Measurements from ENCODE around the gene CYP4Z1.

Gene CYP4Z1

GRCh38 chr1:47031585-47031984, 35.4 kb upstream of the CYP4Z1 start:
- no peak for ATAC-seq
- TF ChIP-seq SNAI2 (CRISPR knock-in tag; IDR thresholded peaks at IDR 0.05) (no peak), ZNF8 (CRISPR knock-in tag; IDR thresholded peaks at IDR 0.05) (no peak), GLIS3 (CRISPR knock-in tag; IDR thresholded peaks at IDR 0.05) (no peak), ZNF70 (CRISPR knock-in tag; IDR thresholded peaks at IDR 0.05) (no peak), CSDC2 (CRISPR knock-in tag; IDR thresholded peaks at IDR 0.05) (no peak), ISL1 (CRISPR knock-in tag; IDR thresholded peaks at IDR 0.05) (no peak), BACH2 (CRISPR knock-in tag; IDR thresholded peaks at IDR 0.05; ENCODE audit: borderline replicate concordance) (no peak), ZFP3 (CRISPR knock-in tag; IDR thresholded peaks at IDR 0.05) (no peak), POU6F1 (CRISPR knock-in tag; IDR thresholded peaks at IDR 0.05; ENCODE audit: borderline replicate concordance, low read depth) (no peak), ZFP30 (CRISPR knock-in tag; IDR thresholded peaks at IDR 0.05) (no peak), ZC3H10 (CRISPR knock-in tag; IDR thresholded peaks at IDR 0.05) (no peak), PPARA (CRISPR knock-in tag; IDR thresholded peaks at IDR 0.05; ENCODE audit: borderline replicate concordance) (no peak), TOX (CRISPR knock-in tag; IDR thresholded peaks at IDR 0.05; ENCODE audit: borderline replicate concordance) (no peak), OSR1 (CRISPR knock-in tag; IDR thresholded peaks at IDR 0.05) (no peak), ESRRG (CRISPR knock-in tag; IDR thresholded peaks at IDR 0.05) (no peak)
- TF ChIP-seq, protein P1, sequence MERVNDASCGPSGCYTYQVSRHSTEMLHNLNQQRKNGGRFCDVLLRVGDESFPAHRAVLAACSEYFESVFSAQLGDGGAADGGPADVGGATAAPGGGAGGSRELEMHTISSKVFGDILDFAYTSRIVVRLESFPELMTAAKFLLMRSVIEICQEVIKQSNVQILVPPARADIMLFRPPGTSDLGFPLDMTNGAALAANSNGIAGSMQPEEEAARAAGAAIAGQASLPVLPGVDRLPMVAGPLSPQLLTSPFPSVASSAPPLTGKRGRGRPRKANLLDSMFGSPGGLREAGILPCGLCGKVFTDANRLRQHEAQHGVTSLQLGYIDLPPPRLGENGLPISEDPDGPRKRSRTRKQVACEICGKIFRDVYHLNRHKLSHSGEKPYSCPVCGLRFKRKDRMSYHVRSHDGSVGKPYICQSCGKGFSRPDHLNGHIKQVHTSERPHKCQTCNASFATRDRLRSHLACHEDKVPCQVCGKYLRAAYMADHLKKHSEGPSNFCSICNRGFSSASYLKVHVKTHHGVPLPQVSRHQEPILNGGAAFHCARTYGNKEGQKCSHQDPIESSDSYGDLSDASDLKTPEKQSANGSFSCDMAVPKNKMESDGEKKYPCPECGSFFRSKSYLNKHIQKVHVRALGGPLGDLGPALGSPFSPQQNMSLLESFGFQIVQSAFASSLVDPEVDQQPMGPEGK (CRISPR knock-in tag; IDR thresholded peaks at IDR 0.05; ENCODE audit: borderline replicate concordance) = no peak
- TF ChIP-seq, protein P2, sequence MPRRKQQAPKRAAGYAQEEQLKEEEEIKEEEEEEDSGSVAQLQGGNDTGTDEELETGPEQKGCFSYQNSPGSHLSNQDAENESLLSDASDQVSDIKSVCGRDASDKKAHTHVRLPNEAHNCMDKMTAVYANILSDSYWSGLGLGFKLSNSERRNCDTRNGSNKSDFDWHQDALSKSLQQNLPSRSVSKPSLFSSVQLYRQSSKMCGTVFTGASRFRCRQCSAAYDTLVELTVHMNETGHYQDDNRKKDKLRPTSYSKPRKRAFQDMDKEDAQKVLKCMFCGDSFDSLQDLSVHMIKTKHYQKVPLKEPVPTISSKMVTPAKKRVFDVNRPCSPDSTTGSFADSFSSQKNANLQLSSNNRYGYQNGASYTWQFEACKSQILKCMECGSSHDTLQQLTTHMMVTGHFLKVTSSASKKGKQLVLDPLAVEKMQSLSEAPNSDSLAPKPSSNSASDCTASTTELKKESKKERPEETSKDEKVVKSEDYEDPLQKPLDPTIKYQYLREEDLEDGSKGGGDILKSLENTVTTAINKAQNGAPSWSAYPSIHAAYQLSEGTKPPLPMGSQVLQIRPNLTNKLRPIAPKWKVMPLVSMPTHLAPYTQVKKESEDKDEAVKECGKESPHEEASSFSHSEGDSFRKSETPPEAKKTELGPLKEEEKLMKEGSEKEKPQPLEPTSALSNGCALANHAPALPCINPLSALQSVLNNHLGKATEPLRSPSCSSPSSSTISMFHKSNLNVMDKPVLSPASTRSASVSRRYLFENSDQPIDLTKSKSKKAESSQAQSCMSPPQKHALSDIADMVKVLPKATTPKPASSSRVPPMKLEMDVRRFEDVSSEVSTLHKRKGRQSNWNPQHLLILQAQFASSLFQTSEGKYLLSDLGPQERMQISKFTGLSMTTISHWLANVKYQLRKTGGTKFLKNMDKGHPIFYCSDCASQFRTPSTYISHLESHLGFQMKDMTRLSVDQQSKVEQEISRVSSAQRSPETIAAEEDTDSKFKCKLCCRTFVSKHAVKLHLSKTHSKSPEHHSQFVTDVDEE (CRISPR knock-in tag; IDR thresholded peaks at IDR 0.05) = no peak

GRCh38 chr1:47036764-47037163, 30.3 kb upstream of the CYP4Z1 start:
- TF ChIP-seq ISL1 (CRISPR knock-in tag; IDR thresholded peaks at IDR 0.05) (no peak), ZC3H10 (CRISPR knock-in tag; IDR thresholded peaks at IDR 0.05) (no peak), ARNTL (CRISPR knock-in tag; IDR thresholded peaks at IDR 0.05; ENCODE audit: borderline replicate concordance, low read depth) (no peak), BACH2 (CRISPR knock-in tag; IDR thresholded peaks at IDR 0.05; ENCODE audit: borderline replicate concordance) (no peak), ZNF8 (CRISPR knock-in tag; IDR thresholded peaks at IDR 0.05) (no peak), ESRRG (CRISPR knock-in tag; IDR thresholded peaks at IDR 0.05) (no peak)
- ATAC-seq = no peak

DNA sequence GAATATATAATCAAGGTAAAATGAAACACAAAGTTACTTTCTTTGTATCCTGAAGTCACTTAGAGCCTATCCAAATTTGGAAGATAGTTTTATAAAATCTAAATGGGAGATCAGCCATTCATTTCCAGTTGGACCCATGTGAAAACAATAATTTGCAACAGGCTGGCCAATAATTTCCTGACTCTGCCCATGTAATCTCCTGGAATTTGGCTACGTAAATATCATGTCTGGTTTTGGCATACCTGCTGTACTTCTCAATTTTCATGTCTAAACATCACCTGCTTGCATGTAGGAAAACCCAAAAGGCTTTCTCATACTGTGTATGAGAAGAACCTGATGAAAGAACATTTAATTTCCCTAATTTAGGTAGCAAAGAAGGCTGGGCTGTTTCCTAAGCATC, 7.7 kb upstream of the CYP4Z1 start:
- ATAC-seq = no peak

DNA sequence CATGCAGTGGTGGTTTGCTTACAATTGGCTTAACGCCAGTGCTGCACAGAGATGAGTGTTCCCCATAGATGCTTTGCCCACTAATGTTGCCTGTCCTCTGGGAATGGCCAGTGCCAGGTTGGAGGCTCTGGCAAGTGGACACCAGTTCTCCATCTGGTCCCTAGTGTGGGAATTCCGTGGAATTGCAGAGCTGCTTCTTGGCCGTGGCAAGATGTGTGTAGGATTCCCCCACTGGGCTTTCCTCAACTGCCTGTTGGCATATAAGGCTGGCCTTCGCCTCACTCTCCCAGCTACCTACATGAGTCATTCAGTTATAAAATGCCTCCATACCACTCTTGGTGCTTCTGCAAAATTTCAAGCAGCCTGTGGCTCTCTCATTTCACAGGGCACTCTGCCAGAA, 2.0 kb downstream of the CYP4Z1 start:
- peak; percentile 98 for ATAC-seq

More for the DNA sequence above, 7.7 kb upstream of the CYP4Z1 start:
- TF ChIP-seq TOX (CRISPR knock-in tag; IDR thresholded peaks at IDR 0.05; ENCODE audit: borderline replicate concordance) = no peak
- no peak for TF ChIP-seq ZNF70 (CRISPR knock-in tag; IDR thresholded peaks at IDR 0.05)
- TF ChIP-seq ZC3H10 (CRISPR knock-in tag; IDR thresholded peaks at IDR 0.05) = no peak
- TF ChIP-seq CSDC2 (CRISPR knock-in tag; IDR thresholded peaks at IDR 0.05) = no peak
- TF ChIP-seq SNAI2 (CRISPR knock-in tag; IDR thresholded peaks at IDR 0.05) = no peak
- TF ChIP-seq ISL1 (CRISPR knock-in tag; IDR thresholded peaks at IDR 0.05) = no peak

DNA sequence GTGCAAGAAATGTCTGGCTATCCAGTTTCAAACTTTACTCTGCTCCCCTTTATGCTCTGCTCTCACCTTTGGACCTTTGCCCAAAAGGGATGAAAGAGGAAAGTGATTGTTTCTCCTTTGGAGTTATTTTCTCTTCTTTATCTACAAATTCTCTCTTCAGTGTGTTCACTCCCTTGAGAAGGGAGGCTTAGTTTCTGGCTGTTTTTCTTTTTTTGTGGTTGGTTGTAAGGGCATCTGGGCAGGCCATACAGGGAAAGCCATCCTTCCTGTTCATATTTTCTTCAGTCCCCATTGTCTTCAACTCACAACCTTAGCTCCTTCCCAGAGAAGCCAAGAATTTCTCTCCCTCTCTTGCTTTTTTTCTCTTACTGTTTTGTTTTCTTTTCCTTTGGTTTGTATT, 2.5 kb downstream of the CYP4Z1 start:
- ATAC-seq = peak; percentile 78

GRCh38 chr1:47089356-47089755, 22.3 kb downstream of the CYP4Z1 start:
- peak; percentile 67; the same call in 2 of the 3 replicates for ATAC-seq

GRCh38 chr1:47091476-47091875, 24.4 kb downstream of the CYP4Z1 start:
- ATAC-seq = peak; percentile 39; the same call in 2 of the 3 replicates
